Left lung (tissue), 10 donors: Measurements from ENCODE around the gene FKBP1A. TPM values are rescaled to one million over a fixed set of nuclear protein-coding genes. Genes with fewer than 3 reads are reported as not detected.

Experiments used
- ATAC-seq: fragments of 200-7000 bp; cut with Tn5 transposase; one replicate; pipeline ENCODE4 v1.9.1; 2020; ENCODE audit warnings: moderate library complexity
- DNase-seq, 4 donors: peaks; one replicate each; pipeline ENCODE4 v3.0.0-alpha.2; 2013 to 2020
- H3K27ac ChIP-seq, 2 donors: fragments of 200-600 bp; sonication (generic) in 1 of 2; one replicate each; pipeline versions ENCODE4 v1.5.0 to v1.8.0; 2020 to 2021
- H3K27me3 ChIP-seq, 2 donors: fragments of 200-600 bp; sonication (generic) in 1 of 2; one replicate each; pipeline versions ENCODE4 v1.5.0 to v1.8.0; 2020 to 2021
- H3K36me3 ChIP-seq, 2 donors: fragments of 200-600 bp; sonication (generic) in 1 of 2; one replicate each; pipeline versions ENCODE4 v1.5.0 to v1.8.0; 2020 to 2021
- H3K4me1 ChIP-seq, 2 donors: fragments of 200-600 bp; one replicate each; pipeline ENCODE4 v1.8.0; 2021
- H3K4me3 ChIP-seq, 2 donors: fragments of 200-600 bp; sonication (generic) in 1 of 2; one replicate each; pipeline versions ENCODE4 v1.5.0 to v1.8.0; 2020 to 2021; ENCODE audit warnings: mild to moderate bottlenecking in 1 of 2
- H3K9me3 ChIP-seq, 2 donors: fragments of 200-600 bp; sonication (generic) in 1 of 2; one replicate each; pipeline versions ENCODE4 v1.5.0 to v1.8.0; 2020 to 2021
- intact Hi-C, 2 donors: fragments of 100-400 bp; cut with DNase I; formaldehyde crosslinking; loops; one replicate each; pipeline versions ENCODE4 v1.11.2 to v1.14.2; 2022
- polyA plus RNA-seq, 6 donors: library from polyadenylated mRNA; unstranded; fragments of 120-200 nt; gene quantifications; one replicate each; pipeline ENCODE4 v1.2.1, GENCODE V29; 2013; ENCODE audit not compliant: insufficient read length in 6 of 6
- total RNA-seq, 2 donors: library from RNA; stranded (reverse); fragmentation: NEBNext Ultra II Directional; extraction: Animal tissue kit (Norgen Biotek cat#: 25700); gene quantifications; one replicate each; pipeline ENCODE4 v1.2.1, GENCODE V29; 2021
- TF ChIP-seq, protein P1 (sequence below), 2 donors: fragments of 200-600 bp; sonication (generic) in 1 of 2; IDR thresholded peaks; one replicate each; pipeline versions ENCODE4 v1.5.0 to v1.8.0; 2021; ENCODE audit warnings: antibody characterized with exemption in 2 of 2
- donor health status: DM: no; HTN: yes; CAD: no.
- donor health status: DM: no; HTN: no; CAD: no.

Gene FKBP1A
- total and polyA plus RNA-seq, 8 donors, result 278 to 507 (median 439) TPM

DNA sequence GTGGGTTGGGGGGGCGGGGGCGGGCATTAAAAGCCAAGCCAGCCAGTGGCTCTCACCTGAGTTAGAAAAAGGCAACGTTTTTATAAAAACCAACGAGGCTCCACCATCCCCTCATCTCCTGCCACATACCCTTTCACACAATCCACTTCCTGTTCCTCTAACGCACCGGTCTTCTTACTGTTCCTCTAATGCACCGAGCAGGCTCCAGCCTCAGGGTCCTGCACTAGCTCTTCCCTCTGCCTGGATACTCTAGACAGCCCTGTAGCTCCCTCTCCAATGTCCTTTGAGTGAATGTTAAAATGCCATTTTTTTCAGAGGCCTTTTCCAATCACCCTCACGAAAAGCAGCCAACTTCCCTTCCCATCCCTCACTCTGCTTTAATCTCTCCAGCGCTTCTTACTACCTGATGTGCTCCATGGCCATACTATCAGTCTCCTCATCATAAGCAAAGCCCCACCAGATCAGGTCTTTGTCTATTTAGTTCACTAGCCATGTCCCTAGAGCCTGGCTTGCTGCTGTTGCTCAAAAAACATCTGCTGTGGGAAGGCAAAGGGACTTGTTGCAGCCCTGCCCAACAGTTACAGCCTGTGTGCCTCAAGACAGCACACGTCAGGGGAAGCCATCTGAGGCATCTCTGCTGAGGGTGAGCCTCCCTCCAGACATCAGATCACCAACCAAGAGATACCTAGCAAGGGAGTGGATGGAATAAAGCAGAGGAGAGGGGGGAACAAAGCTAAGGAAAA lies 3.9 kb downstream of the FKBP1A start:
- intact Hi-C loops, result loop anchor here in 1 of 2 donors (10.0 kb wide), 1 partner anchor 64 kb away; the partner anchor contains the start of gene SDCBP2
- TF ChIP-seq, protein P1, sequence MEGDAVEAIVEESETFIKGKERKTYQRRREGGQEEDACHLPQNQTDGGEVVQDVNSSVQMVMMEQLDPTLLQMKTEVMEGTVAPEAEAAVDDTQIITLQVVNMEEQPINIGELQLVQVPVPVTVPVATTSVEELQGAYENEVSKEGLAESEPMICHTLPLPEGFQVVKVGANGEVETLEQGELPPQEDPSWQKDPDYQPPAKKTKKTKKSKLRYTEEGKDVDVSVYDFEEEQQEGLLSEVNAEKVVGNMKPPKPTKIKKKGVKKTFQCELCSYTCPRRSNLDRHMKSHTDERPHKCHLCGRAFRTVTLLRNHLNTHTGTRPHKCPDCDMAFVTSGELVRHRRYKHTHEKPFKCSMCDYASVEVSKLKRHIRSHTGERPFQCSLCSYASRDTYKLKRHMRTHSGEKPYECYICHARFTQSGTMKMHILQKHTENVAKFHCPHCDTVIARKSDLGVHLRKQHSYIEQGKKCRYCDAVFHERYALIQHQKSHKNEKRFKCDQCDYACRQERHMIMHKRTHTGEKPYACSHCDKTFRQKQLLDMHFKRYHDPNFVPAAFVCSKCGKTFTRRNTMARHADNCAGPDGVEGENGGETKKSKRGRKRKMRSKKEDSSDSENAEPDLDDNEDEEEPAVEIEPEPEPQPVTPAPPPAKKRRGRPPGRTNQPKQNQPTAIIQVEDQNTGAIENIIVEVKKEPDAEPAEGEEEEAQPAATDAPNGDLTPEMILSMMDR (IDR thresholded peaks at IDR 0.05), result no peak
- no peak for DNase-seq
- no peak for ATAC-seq
- H3K27ac ChIP-seq, result peak overlapping the region; percentile 44 to 68
- H3K4me3 ChIP-seq, result peak overlapping the region in 1 of 2 donors; percentile 95
- H3K4me1 ChIP-seq, result peaks cover 34 to 89% of the 10 kb centered on the region in 2 donors
- H3K9me3 ChIP-seq, result no peaks in the 10 kb centered on the region
- peaks cover 0 to 10% of the 10 kb centered on the region in 2 donors for H3K36me3 ChIP-seq
- no peaks in the 10 kb centered on the region for H3K27me3 ChIP-seq

DNA sequence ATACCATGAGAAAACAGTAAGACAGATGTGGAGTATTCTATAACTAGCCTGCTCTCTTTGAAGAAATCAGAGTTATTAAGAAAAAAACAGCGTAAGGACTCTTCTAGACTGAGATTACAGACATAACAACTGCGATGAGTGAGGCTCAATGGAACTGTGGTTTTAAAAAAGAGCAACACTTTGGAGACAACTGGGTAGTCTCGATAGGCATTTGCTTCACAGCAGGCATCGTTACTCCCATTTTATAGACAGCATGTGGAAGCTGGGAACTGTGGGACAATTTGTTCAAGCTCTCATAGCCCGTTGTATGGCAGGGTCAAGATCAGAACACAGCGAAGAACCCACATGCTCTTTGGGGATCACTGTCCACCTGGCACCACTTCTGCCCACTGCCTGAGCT lies 4.6 kb downstream of the FKBP1A start:
- no peaks in the 10 kb centered on the region for H3K9me3 ChIP-seq
- peak overlapping the region in 1 of 2 donors; percentile 68 for H3K27ac ChIP-seq
- peak overlapping the region in 1 of 2 donors; percentile 95 for H3K4me3 ChIP-seq
- intact Hi-C loops, result loop anchor here in 1 of 2 donors (10.0 kb wide), 1 partner anchor 63 kb away; the partner anchor contains the start of gene SDCBP2
- H3K27me3 ChIP-seq, result no peaks in the 10 kb centered on the region
- H3K4me1 ChIP-seq, result peaks cover 36 to 89% of the 10 kb centered on the region in 2 donors
- DNase-seq (no peak), ATAC-seq (no peak)
- H3K36me3 ChIP-seq, result peaks cover 0 to 12% of the 10 kb centered on the region in 2 donors
- TF ChIP-seq, protein P1 (IDR thresholded peaks at IDR 0.05), result no peak

DNA sequence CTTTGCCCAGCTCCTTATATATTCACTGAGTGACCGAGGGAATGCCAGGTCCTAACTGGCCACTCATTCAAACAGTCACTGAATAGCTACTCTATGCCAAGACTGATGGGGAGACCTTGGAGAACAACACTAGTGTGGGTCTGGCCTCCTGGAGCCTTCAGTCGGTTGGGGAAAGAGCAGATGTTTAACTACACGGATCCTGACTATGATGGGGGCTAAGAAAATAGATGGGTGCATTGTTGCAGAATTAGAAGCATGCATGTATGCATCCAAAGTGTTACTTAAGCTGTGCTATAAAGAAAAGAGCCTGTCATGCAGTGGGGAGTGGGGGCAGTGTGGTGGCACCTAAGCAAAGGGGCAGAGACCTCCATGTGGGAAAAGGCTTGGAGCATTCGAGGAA lies 6.5 kb downstream of the FKBP1A start:
- Histone ChIP-seq H3K9me3 (no peaks in the 10 kb centered on the region), H3K36me3 (peaks cover 0 to 12% of the 10 kb centered on the region in 2 donors), H3K27ac (no peak overlapping the region), H3K27me3 (no peaks in the 10 kb centered on the region), H3K4me1 (peaks cover 52 to 100% of the 10 kb centered on the region in 2 donors), H3K4me3 (no peak overlapping the region)
- ATAC-seq, result no peak
- TF ChIP-seq, protein P1 (IDR thresholded peaks at IDR 0.05), result no peak
- no peak for DNase-seq
- intact Hi-C loops, result loop anchor here in 1 of 2 donors (10.0 kb wide), 1 partner anchor 62 kb away; the partner anchor contains the start of gene SDCBP2

DNA sequence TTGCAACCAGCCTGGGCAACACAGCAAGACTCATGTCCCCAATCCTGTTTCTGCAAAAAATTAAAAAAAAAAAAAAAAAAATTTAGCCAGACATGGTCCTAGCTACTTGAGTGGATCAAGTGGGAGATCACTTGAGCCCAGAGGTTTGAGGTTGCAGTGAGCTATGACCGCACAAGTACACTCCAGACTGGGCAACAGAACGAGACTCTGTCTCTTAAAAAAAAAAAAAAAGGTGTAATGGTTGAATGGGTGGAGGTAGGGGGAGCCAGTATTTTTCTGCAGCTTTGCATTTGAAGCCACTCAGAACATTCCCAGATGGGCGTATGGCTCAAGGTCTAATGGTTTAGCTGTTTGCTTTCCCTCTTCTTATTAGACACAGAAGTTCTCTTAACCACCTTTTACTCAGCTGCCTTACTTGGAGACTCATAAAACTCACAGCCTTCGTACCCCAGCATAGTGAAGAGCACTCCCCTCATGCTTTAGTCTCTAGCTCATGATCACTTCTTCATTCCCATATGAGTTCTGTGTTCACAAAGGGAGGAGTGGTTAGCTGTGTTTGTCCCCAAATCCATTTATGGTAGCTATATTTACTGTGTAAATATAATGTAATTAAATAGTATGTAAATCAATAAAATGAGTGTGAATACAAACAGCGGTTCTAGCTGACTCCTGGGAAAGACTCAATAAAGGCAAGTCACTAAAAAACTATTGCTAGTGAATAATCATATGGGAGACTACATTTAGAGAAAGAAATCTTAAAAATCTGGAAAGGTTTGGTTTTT lies 9.0 kb downstream of the FKBP1A start:
- intact Hi-C loops, result loop anchor here in 1 of 2 donors (10.0 kb wide), 1 partner anchor 59 kb away; the partner anchor contains the start of gene SDCBP2
- H3K4me1 ChIP-seq, result peaks cover 49 to 100% of the 10 kb centered on the region in 2 donors
- DNase-seq (peak in 1 of 4 donors; percentile 53), ATAC-seq (peak; percentile 70)
- H3K27ac ChIP-seq, result no peak overlapping the region
- no peak overlapping the region for H3K4me3 ChIP-seq
- peaks cover 0 to 12% of the 10 kb centered on the region in 2 donors for H3K36me3 ChIP-seq
- H3K27me3 ChIP-seq, result no peaks in the 10 kb centered on the region
- H3K9me3 ChIP-seq, result no peaks in the 10 kb centered on the region
- TF ChIP-seq, protein P1 (IDR thresholded peaks at IDR 0.05), result no peak
